B cell (primary cell): Measurements from ENCODE around the gene PFN3. TPM values are rescaled to one million over a fixed set of nuclear protein-coding genes. Genes with fewer than 3 reads are reported as not detected.

Source experiments
- ATAC-seq: fragments of 200-7000 bp; cut with Tn5 transposase; one replicate; pipeline ENCODE4 v1.10.0; 2021; ENCODE audit warnings: low read depth, mild to moderate bottlenecking, moderate number of reproducible peaks, moderate library complexity
- CTCF ChIA-PET: fragments of 350-600 bp; sonication (Branson Sonifier 250); formaldehyde crosslinking; loops from one replicate; lab custom pipeline; 2021; ENCODE audit warnings: antibody characterized with exemption, inconsistent platforms; lab: Charles Lee
- POLR2A ChIA-PET: fragments of 350-600 bp; sonication (Branson Sonifier 250); formaldehyde crosslinking; loops from one replicate; lab custom pipeline; 2021; ENCODE audit warnings: antibody characterized with exemption; lab: Charles Lee
- DNase-seq: peaks from one replicate; pipeline ENCODE4 v3.0.0; 2013
- H2AFZ ChIP-seq: 2 replicates; pipeline ENCODE4 v1.6.1; 2012; ENCODE audit warnings: mild to moderate bottlenecking, low read depth, low read length; ENCODE audit not compliant: insufficient read depth, poor library complexity, severe bottlenecking
- H3K27ac ChIP-seq, 2 donors: 1 replicate in 1 of 2; 2 replicates in 1 of 2; pipeline ENCODE4 v1.5.1; 2012 to 2013; ENCODE audit warnings: low read length in 2 of 2, mild to moderate bottlenecking in 2 of 2, moderate library complexity in 1 of 2
- H3K27me3 ChIP-seq, 4 experiments: fragments of 200-600 bp in 1 of 4; sonication (generic) in 1 of 4; replicated peaks in 1 of 4; 1 replicate in 2 of 4; 2 replicates in 2 of 4; pipeline versions ENCODE4 v1.6.1 to v1.7.0; 2013 to 2016; ENCODE audit warnings: low read length in 3 of 4, mild to moderate bottlenecking in 2 of 4, mixed read lengths in 1 of 4, moderate library complexity in 1 of 4; ENCODE audit not compliant: insufficient read depth in 4 of 4, control insufficient read depth in 3 of 4; ENCODE audit errors: control extremely low read depth in 1 of 4
- H3K36me3 ChIP-seq, 2 experiments: replicated peaks in 1 of 2; 1 replicate in 1 of 2; 2 replicates in 1 of 2; pipeline versions ENCODE4 v1.6.1 to v1.7.1; 2013; ENCODE audit warnings: low read length in 1 of 2; ENCODE audit not compliant: insufficient read depth in 2 of 2, control insufficient read depth in 1 of 2; ENCODE audit errors: control extremely low read depth in 1 of 2, extremely low read depth in 1 of 2
- H3K4me1 ChIP-seq, 2 donors: fragments of 200-600 bp in 1 of 2; sonication (generic) in 1 of 2; 1 replicate in 1 of 2; 2 replicates in 1 of 2; pipeline versions ENCODE4 v1.5.1 to v1.6.1; 2013 to 2017; ENCODE audit warnings: low read length in 2 of 2; ENCODE audit not compliant: control insufficient read depth in 2 of 2, insufficient read depth in 2 of 2
- H3K4me2 ChIP-seq: replicated peaks from 2 replicates; pipeline ENCODE3; 2012; ENCODE audit warnings: mild to moderate bottlenecking, low read depth, low read length; ENCODE audit not compliant: poor library complexity, severe bottlenecking
- H3K4me3 ChIP-seq, 5 experiments: fragments of 200-600 bp in 1 of 5; sonication (generic) in 1 of 5; 1 replicate in 3 of 5; 2 replicates in 2 of 5; pipeline versions ENCODE4 v1.5.1 to v1.7.0; 2011 to 2016; ENCODE audit warnings: low read length in 4 of 5, mild to moderate bottlenecking in 4 of 5, low read depth in 2 of 5, control low read depth in 1 of 5, moderate library complexity in 1 of 5; ENCODE audit not compliant: insufficient read depth in 1 of 5; ENCODE audit errors: control extremely low read depth in 1 of 5, extremely low read depth in 1 of 5
- H3K79me2 ChIP-seq: fragments of 200-600 bp; sonication (generic); one replicate; pipeline ENCODE4 v1.6.0; 2016; ENCODE audit warnings: low read length; ENCODE audit not compliant: control insufficient read depth, insufficient read depth
- H3K9ac ChIP-seq: fragments of 200-600 bp; sonication (generic); 2 replicates; pipeline ENCODE4 v1.6.1; 2017; ENCODE audit warnings: mild to moderate bottlenecking, low read length, moderate library complexity
- H3K9me3 ChIP-seq, 3 donors: one replicate each; pipeline versions ENCODE4 v1.6.1 to v1.7.1; 2013; ENCODE audit warnings: low read length in 2 of 3; ENCODE audit not compliant: control insufficient read depth in 2 of 3, insufficient read depth in 1 of 3; ENCODE audit errors: control extremely low read depth in 1 of 3
- H4K20me1 ChIP-seq: 2 replicates; pipeline ENCODE4 v1.6.0; 2012; ENCODE audit warnings: mild to moderate bottlenecking, low read length; ENCODE audit not compliant: insufficient read depth, control insufficient read depth, poor library complexity, severe bottlenecking
- H3K27ac Mint-ChIP-seq: one replicate; pipeline ENCODE4 v1.8.0; 2021; ENCODE audit warnings: mixed read lengths
- H3K27me3 Mint-ChIP-seq: one replicate; pipeline ENCODE4 v1.8.0; 2021; ENCODE audit warnings: mixed read lengths
- H3K4me1 Mint-ChIP-seq: one replicate; pipeline ENCODE4 v1.8.0; 2021; ENCODE audit warnings: mixed read lengths
- H3K4me3 Mint-ChIP-seq: one replicate; pipeline ENCODE4 v1.8.0; 2021; ENCODE audit warnings: mixed read lengths
- H3K9me3 Mint-ChIP-seq: one replicate; pipeline ENCODE4 v1.8.0; 2022; ENCODE audit warnings: mixed read lengths; ENCODE audit not compliant: insufficient read depth
- CTCF ChIP-seq: fragments of 200-600 bp; IDR thresholded peaks from one replicate; pipeline ENCODE4 v1.8.0; 2022; ENCODE audit warnings: antibody characterized with exemption, mild to moderate bottlenecking
- EZH2 ChIP-seq: IDR thresholded peaks from 2 replicates; pipeline ENCODE4 v1.6.1; 2012; ENCODE audit warnings: borderline replicate concordance, low read depth, mild to moderate bottlenecking, moderate library complexity, low read length; ENCODE audit not compliant: insufficient read depth, poor library complexity, severe bottlenecking
- WGBS: methylation state at CpG from one replicate; pipeline ENCODE4 v1.1.5; 2013; ENCODE audit warnings: missing lambda C conversion rate; ENCODE audit not compliant: insufficient coverage; 5-methylcytosine and 5-hydroxymethylcytosine counted together
- intact Hi-C: fragments of 100-400 bp; cut with micrococcal nuclease; formaldehyde crosslinking; loops from one replicate; pipeline ENCODE4 v1.10.0; 2022
- polyA plus RNA-seq: library from polyadenylated mRNA; depleted of rRNA; stranded (reverse); fragments of >200 nt; gene quantifications from 2 replicates; pipeline ENCODE4 v1.2.3, GENCODE V29; 2012
- total RNA-seq, 2 donors: library from RNA; stranded (reverse); fragments of 120-200 nt in 1 of 2; gene quantifications; 1 replicate in 1 of 2; 2 replicates in 1 of 2; pipeline versions ENCODE4 v1.2.3 to v1.2.4, GENCODE V29; 2013 to 2022

Gene PFN3
- total and polyA plus RNA-seq, 2 donors (not counting 1 experiment from before 2014, with no cell fraction given): not detected

GRCh38 chr5:177402271-177403043 is 2.0 kb upstream of the PFN3 start:
- peaks cover 38 to 50% of the 10 kb centered on the region in 2 donors for H3K4me1 ChIP-seq
- POLR2A ChIA-PET: interaction anchor here (0.9 to 5.6 kb wide), 8 partner anchors 12 to 52 kb away, joined by 3 to 87 read pairs (median 18); partner anchors contain the start of genes GRK6 and PRR7
- H3K9me3 Mint-ChIP-seq: no peaks in the 10 kb centered on the region
- H3K4me1 Mint-ChIP-seq: peaks cover 39% of the 10 kb centered on the region
- WGBS: 28% methylated on average over 46 of the region's 49 CpGs
- intact Hi-C loops: loop anchor here (1.0 to 10.0 kb wide), 3 partner anchors 12 to 288 kb away; partner anchors contain the start of gene B4GALT7
- peaks cover 0 to 40% (median 9%) of the 10 kb centered on the region in 4 experiments for H3K27me3 ChIP-seq
- peak overlapping the region; percentile 96 for H3K4me2 ChIP-seq
- peak overlapping the region; percentile 26 for H3K27ac Mint-ChIP-seq
- peak overlapping the region in 4 of 5 experiments; percentile 58 to 68 (median 62) for H3K4me3 ChIP-seq
- peak overlapping the region; percentile 77 for H2AFZ ChIP-seq
- DNase-seq (peak; percentile 73), ATAC-seq (no peak)
- no peak overlapping the region for H3K27ac ChIP-seq
- peak overlapping the region; percentile 84 for H3K4me3 Mint-ChIP-seq
- no peaks in the 10 kb centered on the region for H4K20me1 ChIP-seq
- H3K79me2 ChIP-seq: no peaks in the 10 kb centered on the region
- H3K36me3 ChIP-seq: no peaks in the 10 kb centered on the region
- CTCF ChIA-PET: interaction anchor here (0.8 to 12.7 kb wide), 23 partner anchors 11 to 289 kb away, joined by 3 to 628 read pairs (median 5); partner anchors contain the start of genes GRK6, PDLIM7 and PRR7
- H3K9ac ChIP-seq: peak overlapping the region; percentile 66
- TF ChIP-seq EZH2 (no peak), CTCF (no peak)
- H3K9me3 ChIP-seq: peaks cover 0 to 19% (median 0%) of the 10 kb centered on the region in 3 donors
- H3K27me3 Mint-ChIP-seq: peaks cover 14% of the 10 kb centered on the region
